Osteoblast (primary cell): Measurements from ENCODE around the gene VPS35L. TPM values are rescaled to one million over a fixed set of nuclear protein-coding genes. Genes with fewer than 3 reads are reported as not detected.

Experiments used
- DNase-seq: peaks from one replicate; pipeline ENCODE4 v3.0.0; 2011; ENCODE audit warnings: low spot score, mixed read lengths; ENCODE audit not compliant: insufficient read length; ENCODE audit errors: missing footprints
- H2AFZ ChIP-seq: 2 replicates; pipeline ENCODE4 v1.6.0; 2011; ENCODE audit warnings: mild to moderate bottlenecking, low read length
- H3K27ac ChIP-seq: 2 replicates; pipeline ENCODE4 v1.5.1; 2011; ENCODE audit warnings: mild to moderate bottlenecking, low read depth, low read length, moderate library complexity
- H3K27me3 ChIP-seq: 2 replicates; pipeline ENCODE4 v1.6.0; 2012; ENCODE audit warnings: mild to moderate bottlenecking, control low read depth, inconsistent platforms, low read length, moderate library complexity; ENCODE audit not compliant: insufficient read depth
- H3K36me3 ChIP-seq: 2 replicates; pipeline ENCODE4 v1.5.1; 2011; ENCODE audit warnings: mild to moderate bottlenecking, low read length, control low read depth, moderate library complexity; ENCODE audit not compliant: insufficient read depth
- H3K4me1 ChIP-seq: 2 replicates; pipeline ENCODE4 v1.5.1; 2011; ENCODE audit warnings: mild to moderate bottlenecking, low read length, control low read depth, moderate library complexity; ENCODE audit not compliant: insufficient read depth
- H3K4me2 ChIP-seq: 2 replicates; pipeline ENCODE4 v1.6.0; 2011; ENCODE audit warnings: mild to moderate bottlenecking, low read length; ENCODE audit not compliant: insufficient read depth
- H3K4me3 ChIP-seq: fragments of 200-600 bp; sonication (generic); 3 replicates; pipeline ENCODE4 v1.5.1; 2012; ENCODE audit warnings: mild to moderate bottlenecking, low read length, inconsistent platforms; ENCODE audit not compliant: insufficient read depth
- H3K79me2 ChIP-seq: 2 replicates; pipeline ENCODE4 v1.6.0; 2012; ENCODE audit warnings: mild to moderate bottlenecking, low read length, control low read depth, inconsistent platforms; ENCODE audit not compliant: insufficient read depth
- H3K9me3 ChIP-seq: 2 replicates; pipeline ENCODE4 v1.5.1; 2011; ENCODE audit warnings: low read depth, low read length, control low read depth
- H4K20me1 ChIP-seq: 2 replicates; pipeline ENCODE4 v1.6.0; 2012; ENCODE audit warnings: mild to moderate bottlenecking, low read length, control low read depth; ENCODE audit not compliant: insufficient read depth
- CTCF ChIP-seq: IDR thresholded peaks from 2 replicates; pipeline ENCODE4 v1.5.1; 2011; ENCODE audit warnings: mild to moderate bottlenecking, low read depth, low read length, moderate library complexity; ENCODE audit errors: extremely low read depth
- total RNA-seq: library from RNA; depleted of rRNA; stranded (reverse); fragments of >200 nt; gene quantifications from 2 replicates; pipeline ENCODE4 v1.2.3, GENCODE V29; 2012

Gene VPS35L
- total RNA-seq, 1 donor = 64.8 TPM

GRCh38 chr16:19709381-19710136 is 154.1 kb downstream of the VPS35L start:
- peak; percentile 18 for DNase-seq
- Histone ChIP-seq H3K4me1 (peaks cover 6% of the 10 kb centered on the region), H3K4me2 (no peak overlapping the region), H4K20me1 (peaks cover 12% of the 10 kb centered on the region), H3K9me3 (no peaks in the 10 kb centered on the region), H3K27me3 (no peaks in the 10 kb centered on the region), H3K79me2 (peaks cover 34% of the 10 kb centered on the region), H3K27ac (no peak overlapping the region), H3K36me3 (peaks cover 57% of the 10 kb centered on the region), H2AFZ (no peak overlapping the region), H3K4me3 (no peak overlapping the region)
- no peak for TF ChIP-seq CTCF

GRCh38 chr16:19710191-19710908 is 154.8 kb downstream of the VPS35L start:
- Histone ChIP-seq H3K27ac (no peak overlapping the region), H2AFZ (no peak overlapping the region), H3K4me2 (no peak overlapping the region), H4K20me1 (peaks cover 12% of the 10 kb centered on the region), H3K9me3 (no peaks in the 10 kb centered on the region), H3K36me3 (peaks cover 51% of the 10 kb centered on the region), H3K79me2 (peaks cover 41% of the 10 kb centered on the region), H3K27me3 (no peaks in the 10 kb centered on the region), H3K4me1 (no peaks in the 10 kb centered on the region), H3K4me3 (no peak overlapping the region)
- no peak for DNase-seq
- no peak for TF ChIP-seq CTCF

GRCh38 chr16:19710991-19711545 is 155.6 kb downstream of the VPS35L start:
- Histone ChIP-seq H3K4me1 (no peaks in the 10 kb centered on the region), H3K9me3 (no peaks in the 10 kb centered on the region), H3K4me2 (no peak overlapping the region), H4K20me1 (peaks cover 15% of the 10 kb centered on the region), H3K36me3 (peaks cover 45% of the 10 kb centered on the region), H3K27me3 (no peaks in the 10 kb centered on the region), H3K4me3 (no peak overlapping the region), H3K27ac (no peak overlapping the region), H3K79me2 (peaks cover 47% of the 10 kb centered on the region), H2AFZ (no peak overlapping the region)
- no peak for DNase-seq
- TF ChIP-seq CTCF = no peak

- no peak overlapping the region for H3K27ac ChIP-seq
- peaks cover 18% of the 10 kb centered on the region for H4K20me1 ChIP-seq
- H2AFZ ChIP-seq = no peak overlapping the region
- H3K36me3 ChIP-seq = peaks cover 39% of the 10 kb centered on the region
- H3K9me3 ChIP-seq = no peaks in the 10 kb centered on the region
- no peak overlapping the region for H3K4me2 ChIP-seq
- no peak for DNase-seq
- no peak overlapping the region for H3K4me3 ChIP-seq
- no peak for TF ChIP-seq CTCF
- H3K79me2 ChIP-seq = peaks cover 52% of the 10 kb centered on the region
- H3K27me3 ChIP-seq = no peaks in the 10 kb centered on the region
- H3K4me1 ChIP-seq = peaks cover 3% of the 10 kb centered on the region
Measured at GRCh38 chr16:19711643-19712042, 156.1 kb downstream of the VPS35L start.
